ENCODE data around the gene MAN1C1.
"Not testable (repeated sequence)": the region's sequence is repeated elsewhere in the genome, so short reads cannot be mapped to it uniquely, and the experiment has no call there.

The MAN1C1 gene

DNA sequence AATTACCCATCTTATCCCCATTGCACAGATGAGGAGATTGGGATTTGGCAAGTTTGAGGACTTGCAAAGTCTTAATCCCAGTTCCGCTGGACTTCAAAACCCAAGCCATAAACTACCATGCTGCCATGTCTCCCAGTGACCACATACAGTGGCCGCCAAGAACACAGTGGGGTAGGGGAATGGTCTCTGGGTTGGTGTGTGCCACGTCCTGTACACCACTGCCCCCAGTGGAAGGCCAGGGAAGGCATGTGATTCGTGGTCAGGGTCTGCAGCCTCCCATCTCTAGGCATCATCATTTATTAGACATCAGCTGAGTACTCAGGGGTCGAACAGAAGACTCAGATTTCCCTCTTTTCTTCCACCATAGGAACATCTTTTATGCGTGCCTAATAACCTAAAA is 76.0 kb downstream of the MAN1C1 start:
- no peak overlapping the region for H3K27ac ChIP-seq (ENCODE audit: low read length)
- H3K9ac ChIP-seq (ENCODE audit: low read length): no peak overlapping the region
- H3K36me3 ChIP-seq (ENCODE audit: control insufficient read depth, low read depth, low read length): no peaks in the 10 kb centered on the region
- no peak overlapping the region for H3K4me3 ChIP-seq (ENCODE audit: low read length)
- peaks cover 17% of the 10 kb centered on the region for H3K4me1 ChIP-seq (ENCODE audit: control insufficient read depth, low read depth, low read length)
- H3K27me3 ChIP-seq (ENCODE audit: control insufficient read depth, insufficient read depth, low read length): no peaks in the 10 kb centered on the region
- no peaks in the 10 kb centered on the region for H3K9me3 ChIP-seq (ENCODE audit: control insufficient read depth, low read depth, low read length)

DNA sequence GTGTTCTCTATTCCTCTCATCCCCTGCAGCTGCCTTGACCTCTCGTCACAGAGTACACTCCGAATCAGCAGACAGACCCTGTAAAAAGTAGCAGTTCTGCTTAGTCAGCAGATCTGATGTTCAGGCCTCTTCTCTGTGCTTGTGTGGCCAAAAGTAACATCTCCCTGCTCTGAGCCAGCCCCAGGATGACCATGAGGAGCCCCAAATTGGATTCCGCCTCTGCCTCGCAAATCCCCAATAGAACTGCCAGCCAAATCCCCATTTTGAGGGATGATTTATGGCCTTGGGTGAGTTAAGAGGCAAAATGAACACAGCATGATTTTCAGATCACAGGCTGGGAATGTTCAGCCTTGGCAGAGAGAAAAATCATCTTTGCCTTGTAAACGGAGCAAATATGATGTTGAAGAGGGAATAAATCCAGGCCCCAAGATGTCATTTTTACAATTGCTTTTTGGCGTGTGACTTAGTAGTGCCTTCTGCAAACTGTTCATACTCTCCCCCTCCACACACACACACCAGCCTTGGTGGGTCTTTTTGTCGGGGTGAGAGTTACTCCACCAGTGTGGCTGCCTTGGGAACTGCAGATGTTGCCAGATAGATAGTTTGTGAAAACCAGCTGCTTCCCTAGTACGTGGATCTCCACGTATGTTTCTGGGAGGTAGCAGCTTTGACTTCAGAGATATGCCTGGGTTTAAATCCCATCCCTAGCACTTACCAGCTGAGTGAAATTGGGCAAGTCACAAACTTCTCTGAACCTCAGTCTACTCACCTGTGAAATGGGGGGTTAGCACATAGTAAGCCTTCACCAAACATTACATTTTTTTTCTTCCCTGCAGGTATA is 77.8 kb downstream of the MAN1C1 start:
- Histone ChIP-seq H3K4me1 (ENCODE audit: control insufficient read depth, low read depth, low read length) (peaks cover 25% of the 10 kb centered on the region), H3K27ac (ENCODE audit: low read length) (no peak overlapping the region), H3K27me3 (ENCODE audit: control insufficient read depth, insufficient read depth, low read length) (no peaks in the 10 kb centered on the region), H3K4me3 (ENCODE audit: low read length) (no peak overlapping the region), H3K9ac (ENCODE audit: low read length) (no peak overlapping the region), H3K36me3 (ENCODE audit: control insufficient read depth, low read depth, low read length) (no peaks in the 10 kb centered on the region), H3K9me3 (ENCODE audit: control insufficient read depth, low read depth, low read length) (no peaks in the 10 kb centered on the region)

DNA sequence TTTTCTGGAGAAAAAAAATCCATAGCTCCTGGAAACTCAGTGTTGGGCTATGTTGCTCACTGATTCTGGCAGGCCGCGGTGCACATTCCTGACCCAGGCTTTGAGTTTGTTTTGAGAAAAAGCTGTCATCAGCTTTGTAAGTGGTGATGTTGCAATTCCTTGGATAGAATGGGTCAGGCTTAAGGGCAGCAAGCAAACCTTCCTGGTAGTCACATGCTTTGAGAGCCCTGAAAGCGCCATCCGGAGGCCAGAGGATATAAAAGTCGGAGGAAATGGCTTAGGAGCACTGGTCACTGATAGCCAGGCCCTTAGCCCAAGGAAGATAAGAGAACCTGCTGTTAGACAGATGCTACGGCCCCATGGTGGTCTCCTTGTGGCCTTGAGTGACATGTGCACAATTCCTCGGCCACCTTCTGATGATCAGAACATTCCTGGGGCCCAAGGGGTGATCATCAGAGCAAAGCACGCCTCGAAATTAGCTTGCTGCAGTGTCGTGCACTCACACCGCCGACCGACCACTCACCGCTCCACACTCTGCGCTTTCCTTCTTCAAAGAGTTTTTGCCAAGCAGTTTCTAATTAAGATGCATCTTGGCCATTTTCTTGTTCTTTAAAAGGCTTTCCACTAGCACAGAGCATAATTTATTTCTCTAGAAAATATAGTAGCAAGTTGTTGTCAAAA is 78.6 kb downstream of the MAN1C1 start:
- Histone ChIP-seq H3K4me1 (ENCODE audit: control insufficient read depth, low read depth, low read length) (peaks cover 33% of the 10 kb centered on the region), H3K27me3 (ENCODE audit: control insufficient read depth, insufficient read depth, low read length) (no peaks in the 10 kb centered on the region), H3K9ac (ENCODE audit: low read length) (no peak overlapping the region), H3K9me3 (ENCODE audit: control insufficient read depth, low read depth, low read length) (no peaks in the 10 kb centered on the region), H3K27ac (ENCODE audit: low read length) (no peak overlapping the region), H3K36me3 (ENCODE audit: control insufficient read depth, low read depth, low read length) (no peaks in the 10 kb centered on the region), H3K4me3 (ENCODE audit: low read length) (no peak overlapping the region)

DNA sequence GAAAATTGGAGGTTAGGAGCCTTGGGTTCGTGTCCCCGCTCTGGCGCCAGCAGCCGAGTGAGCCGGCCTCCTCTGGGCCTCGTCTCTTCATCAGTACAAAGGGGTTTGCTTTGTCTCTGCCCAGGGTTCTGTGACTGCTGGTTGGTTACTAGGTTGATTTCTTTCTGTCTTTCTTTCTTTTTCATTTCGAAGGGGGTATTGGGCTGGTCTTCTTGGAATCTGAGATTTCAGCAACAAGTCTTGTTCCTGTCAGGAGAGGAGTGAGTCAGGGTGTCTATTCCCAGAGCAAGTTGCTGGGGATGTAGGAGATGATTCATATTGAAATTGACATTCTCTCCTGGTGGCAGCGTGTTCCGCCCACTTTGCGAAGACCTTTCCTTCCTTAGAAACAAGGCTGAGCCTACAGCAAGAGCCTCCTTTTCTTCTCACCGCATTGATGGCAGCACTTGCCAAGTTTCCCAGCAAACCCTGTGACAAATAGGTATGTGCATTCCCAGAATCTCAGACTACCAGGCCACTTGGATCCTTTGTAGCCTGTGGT is 79.2 kb downstream of the MAN1C1 start:
- Histone ChIP-seq H3K27ac (ENCODE audit: low read length) (no peak overlapping the region), H3K4me1 (ENCODE audit: control insufficient read depth, low read depth, low read length) (peaks cover 39% of the 10 kb centered on the region), H3K9ac (ENCODE audit: low read length) (no peak overlapping the region), H3K4me3 (ENCODE audit: low read length) (no peak overlapping the region), H3K9me3 (ENCODE audit: control insufficient read depth, low read depth, low read length) (no peaks in the 10 kb centered on the region), H3K36me3 (ENCODE audit: control insufficient read depth, low read depth, low read length) (no peaks in the 10 kb centered on the region), H3K27me3 (ENCODE audit: control insufficient read depth, insufficient read depth, low read length) (no peaks in the 10 kb centered on the region)

DNA sequence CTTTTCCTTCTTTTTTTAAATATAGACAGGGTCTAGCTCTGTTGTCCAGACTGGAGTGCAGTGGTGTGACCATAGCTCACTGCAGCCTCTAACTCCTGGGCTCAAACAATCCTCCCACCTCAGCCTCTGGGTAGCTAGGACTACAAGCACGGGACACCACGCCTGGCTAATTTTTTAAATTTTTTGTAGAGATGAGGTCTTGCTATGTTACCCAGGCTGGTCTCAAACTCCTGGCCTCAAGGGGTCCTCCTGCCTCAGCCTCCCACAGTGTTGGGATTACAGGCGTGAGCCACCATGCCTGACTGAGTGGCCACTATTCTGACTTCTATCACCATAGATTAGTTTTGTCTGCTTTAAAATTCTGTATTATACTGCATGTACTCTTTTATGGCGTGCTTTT is 80.1 kb downstream of the MAN1C1 start:
- peaks cover 45% of the 10 kb centered on the region for H3K4me1 ChIP-seq (ENCODE audit: control insufficient read depth, low read depth, low read length)
- not testable (repeated sequence) for H3K27me3 ChIP-seq (ENCODE audit: control insufficient read depth, insufficient read depth, low read length); H3K36me3 ChIP-seq (ENCODE audit: control insufficient read depth, low read depth, low read length); H3K27ac ChIP-seq (ENCODE audit: low read length); H3K4me3 ChIP-seq (ENCODE audit: low read length); H3K9ac ChIP-seq (ENCODE audit: low read length); H3K9me3 ChIP-seq (ENCODE audit: control insufficient read depth, low read depth, low read length)

DNA sequence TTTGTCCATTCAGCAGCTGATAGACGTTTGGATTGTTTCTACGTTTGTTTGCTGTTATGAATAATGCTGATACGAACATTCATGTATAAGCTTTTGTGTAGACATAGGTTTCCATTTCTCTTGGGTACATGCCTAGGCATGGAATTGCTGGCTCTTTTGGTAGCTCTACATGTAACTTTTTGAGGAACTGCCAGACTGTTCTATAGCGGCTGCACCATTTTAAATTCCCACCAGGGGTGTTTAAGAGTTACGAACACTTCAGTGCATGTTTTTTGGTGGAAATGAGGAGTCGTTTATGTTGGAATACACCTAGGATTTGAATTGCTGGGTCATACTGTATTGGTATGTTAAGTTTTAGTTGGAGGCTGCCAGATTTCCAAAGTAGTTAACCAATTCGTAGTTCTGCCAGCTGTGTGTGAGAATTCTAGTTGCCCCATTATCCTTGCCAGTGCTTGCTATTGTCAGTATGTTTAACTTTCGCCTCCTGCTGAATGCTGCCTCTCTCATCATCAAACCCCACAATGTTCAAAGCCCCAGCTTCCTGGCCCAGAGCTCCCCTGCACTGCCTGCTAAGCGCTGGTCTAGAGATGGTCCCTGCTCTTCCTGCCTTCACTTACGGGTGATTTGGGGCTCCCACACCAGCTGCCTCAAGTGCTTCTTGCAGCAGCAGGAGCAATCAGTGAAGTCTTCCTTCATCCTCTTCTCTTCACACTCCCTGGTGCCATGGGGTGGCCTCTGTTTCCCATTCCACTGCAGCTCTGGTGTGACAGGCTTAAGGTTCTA is 81.0 kb downstream of the MAN1C1 start:
- Histone ChIP-seq H3K4me3 (ENCODE audit: low read length) (no peak overlapping the region), H3K9me3 (ENCODE audit: control insufficient read depth, low read depth, low read length) (no peaks in the 10 kb centered on the region), H3K4me1 (ENCODE audit: control insufficient read depth, low read depth, low read length) (peaks cover 52% of the 10 kb centered on the region), H3K27me3 (ENCODE audit: control insufficient read depth, insufficient read depth, low read length) (no peaks in the 10 kb centered on the region), H3K27ac (ENCODE audit: low read length) (no peak overlapping the region), H3K9ac (ENCODE audit: low read length) (no peak overlapping the region), H3K36me3 (ENCODE audit: control insufficient read depth, low read depth, low read length) (no peaks in the 10 kb centered on the region)

DNA sequence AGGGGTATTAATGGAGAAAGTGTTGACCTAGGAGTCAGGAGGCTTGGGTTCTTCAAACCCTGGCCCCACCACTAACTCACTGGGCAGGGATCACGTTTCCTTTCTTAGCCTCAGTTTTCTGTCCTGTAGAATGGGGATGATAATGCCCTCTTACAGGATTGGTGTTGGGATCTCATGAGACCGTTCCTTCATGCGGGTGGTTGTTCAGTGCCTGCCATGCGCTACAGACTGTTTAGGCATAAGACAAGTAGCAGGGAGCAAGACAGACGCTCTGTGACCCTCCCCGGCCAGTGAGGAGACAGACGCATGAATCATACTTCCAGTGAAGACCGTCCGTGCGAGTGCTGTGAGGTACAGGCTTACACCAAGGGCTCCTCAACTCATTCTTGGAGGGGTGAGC is 81.7 kb downstream of the MAN1C1 start:
- H3K9me3 ChIP-seq (ENCODE audit: control insufficient read depth, low read depth, low read length): no peaks in the 10 kb centered on the region
- H3K27me3 ChIP-seq (ENCODE audit: control insufficient read depth, insufficient read depth, low read length): no peaks in the 10 kb centered on the region
- H3K4me3 ChIP-seq (ENCODE audit: low read length): no peak overlapping the region
- H3K4me1 ChIP-seq (ENCODE audit: control insufficient read depth, low read depth, low read length): peaks cover 53% of the 10 kb centered on the region
- H3K9ac ChIP-seq (ENCODE audit: low read length): no peak overlapping the region
- H3K36me3 ChIP-seq (ENCODE audit: control insufficient read depth, low read depth, low read length): no peaks in the 10 kb centered on the region
- H3K27ac ChIP-seq (ENCODE audit: low read length): no peak overlapping the region

DNA sequence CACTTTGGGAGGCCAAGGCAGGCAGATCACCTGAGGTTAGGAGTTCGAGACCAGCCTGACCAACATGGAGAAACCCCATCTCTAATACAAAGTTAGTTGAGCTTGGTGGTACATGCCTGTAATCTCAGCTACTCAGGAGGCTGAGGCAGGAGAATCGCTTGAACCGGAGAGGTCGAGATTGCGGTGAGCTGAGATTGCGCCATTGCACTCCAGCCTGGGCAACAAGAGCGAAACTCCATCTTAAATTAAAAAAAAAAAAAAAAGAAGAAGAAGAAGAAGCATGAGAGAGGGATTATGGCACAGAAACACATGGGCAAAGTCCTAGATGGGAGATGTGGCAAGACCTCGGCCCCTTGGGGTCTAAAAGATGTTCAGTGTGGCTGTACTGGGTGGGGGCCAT is 82.5 kb downstream of the MAN1C1 start:
- not testable (repeated sequence) for H3K4me3 ChIP-seq (ENCODE audit: low read length); H3K9ac ChIP-seq (ENCODE audit: low read length); H3K36me3 ChIP-seq (ENCODE audit: control insufficient read depth, low read depth, low read length); H3K27me3 ChIP-seq (ENCODE audit: control insufficient read depth, insufficient read depth, low read length); H3K9me3 ChIP-seq (ENCODE audit: control insufficient read depth, low read depth, low read length); H3K27ac ChIP-seq (ENCODE audit: low read length)
- peaks cover 53% of the 10 kb centered on the region for H3K4me1 ChIP-seq (ENCODE audit: control insufficient read depth, low read depth, low read length)

DNA sequence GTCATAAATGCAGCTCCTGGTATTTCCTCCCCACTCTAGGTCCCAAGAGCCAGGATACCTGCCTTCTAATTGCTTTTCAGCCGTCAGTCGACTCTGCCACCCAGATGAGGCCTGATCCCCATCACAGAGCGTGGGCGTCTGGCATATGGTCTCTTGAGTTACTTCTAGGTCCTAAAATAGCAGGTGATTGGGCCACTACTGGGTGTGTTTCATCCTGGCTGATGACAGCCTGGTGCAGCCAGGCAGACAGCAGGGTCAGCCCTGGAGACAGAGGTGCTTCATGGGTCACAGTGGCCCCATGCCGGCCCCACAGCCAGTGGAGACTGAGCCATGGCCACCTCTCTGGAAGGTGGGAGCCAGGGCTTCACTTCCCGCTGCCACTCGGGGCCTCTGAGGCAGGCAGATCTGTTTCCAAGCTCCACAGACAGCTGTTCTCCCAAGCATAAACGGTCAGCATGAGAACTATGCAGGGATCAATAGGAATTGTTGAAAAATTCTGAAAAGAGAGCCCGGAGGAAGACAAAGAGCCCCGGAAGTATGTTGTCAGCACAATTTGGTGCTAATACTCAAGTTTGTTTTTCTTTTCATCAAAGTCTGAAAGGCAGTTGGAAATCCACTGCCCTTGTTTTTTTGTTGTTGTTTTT is 83.0 kb downstream of the MAN1C1 start:
- Histone ChIP-seq H3K9me3 (ENCODE audit: control insufficient read depth, low read depth, low read length) (no peaks in the 10 kb centered on the region), H3K27ac (ENCODE audit: low read length) (no peak overlapping the region), H3K27me3 (ENCODE audit: control insufficient read depth, insufficient read depth, low read length) (no peaks in the 10 kb centered on the region), H3K4me3 (ENCODE audit: low read length) (no peak overlapping the region), H3K36me3 (ENCODE audit: control insufficient read depth, low read depth, low read length) (no peaks in the 10 kb centered on the region), H3K9ac (ENCODE audit: low read length) (no peak overlapping the region), H3K4me1 (ENCODE audit: control insufficient read depth, low read depth, low read length) (peaks cover 57% of the 10 kb centered on the region)

DNA sequence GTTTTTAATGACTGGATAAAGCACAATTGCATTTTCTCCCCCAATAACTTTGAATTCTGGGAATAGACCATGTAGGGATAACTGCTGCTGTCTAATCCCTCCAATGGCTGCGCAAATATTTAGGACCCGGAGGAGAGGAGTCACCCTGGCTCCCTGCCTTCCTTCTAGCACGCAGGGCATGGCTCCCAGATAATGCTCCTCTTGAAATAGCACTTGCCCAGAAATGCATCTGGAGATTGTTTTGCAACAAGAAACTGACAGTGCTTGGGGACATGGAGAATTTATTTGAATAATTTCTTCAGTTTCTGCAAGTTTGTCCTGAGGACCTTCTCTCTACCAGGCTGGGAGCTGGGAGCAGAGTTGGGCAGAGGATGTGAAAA is 83.5 kb downstream of the MAN1C1 start:
- Histone ChIP-seq H3K27me3 (ENCODE audit: control insufficient read depth, insufficient read depth, low read length) (no peaks in the 10 kb centered on the region), H3K4me3 (ENCODE audit: low read length) (no peak overlapping the region), H3K4me1 (ENCODE audit: control insufficient read depth, low read depth, low read length) (peaks cover 59% of the 10 kb centered on the region), H3K36me3 (ENCODE audit: control insufficient read depth, low read depth, low read length) (no peaks in the 10 kb centered on the region), H3K27ac (ENCODE audit: low read length) (no peak overlapping the region), H3K9ac (ENCODE audit: low read length) (no peak overlapping the region), H3K9me3 (ENCODE audit: control insufficient read depth, low read depth, low read length) (no peaks in the 10 kb centered on the region)

DNA sequence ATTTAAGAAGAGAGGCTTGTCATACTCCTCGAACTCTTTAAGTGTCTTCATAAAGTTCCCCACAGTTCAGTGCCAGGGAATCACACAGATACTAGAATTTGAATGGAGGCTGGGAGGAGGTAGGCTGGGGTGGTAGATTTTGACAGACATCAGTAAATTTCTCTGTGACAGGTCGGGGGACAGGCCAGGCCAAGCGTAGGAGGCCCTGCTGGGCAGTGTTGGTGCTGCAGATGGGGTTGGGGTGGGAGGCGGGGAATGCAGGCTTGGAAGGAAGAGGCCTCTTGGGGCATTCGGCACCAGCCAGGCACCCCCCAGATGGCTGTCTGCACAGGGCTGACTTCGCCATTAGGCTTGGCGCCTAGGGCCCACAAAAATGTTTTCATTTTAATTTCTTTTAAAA is 84.0 kb downstream of the MAN1C1 start:
- no peaks in the 10 kb centered on the region for H3K9me3 ChIP-seq (ENCODE audit: control insufficient read depth, low read depth, low read length)
- no peak overlapping the region for H3K27ac ChIP-seq (ENCODE audit: low read length)
- H3K27me3 ChIP-seq (ENCODE audit: control insufficient read depth, insufficient read depth, low read length): no peaks in the 10 kb centered on the region
- no peaks in the 10 kb centered on the region for H3K36me3 ChIP-seq (ENCODE audit: control insufficient read depth, low read depth, low read length)
- H3K4me3 ChIP-seq (ENCODE audit: low read length): no peak overlapping the region
- H3K4me1 ChIP-seq (ENCODE audit: control insufficient read depth, low read depth, low read length): peaks cover 54% of the 10 kb centered on the region
- no peak overlapping the region for H3K9ac ChIP-seq (ENCODE audit: low read length)
